ENCODE data around the gene CADM1.

- TF ChIP-seq CTCF (IDR thresholded peaks at IDR 0.05; ENCODE audit: borderline replicate concordance, extremely low read depth, low read length, poor library complexity, severe bottlenecking) (no peak), EZH2 (IDR thresholded peaks at IDR 0.05; ENCODE audit: borderline replicate concordance, low read depth, low read length, severe bottlenecking) (no peak)
These were observed 345.0 kb downstream of the CADM1 start for GRCh38 chr11:115159207-115159606.

Data from DND-41 (cell line).